ENCODE measurements around the gene CALML4.

GRCh38 chr15:68235022-68235421, 29.9 kb upstream of the CALML4 start:
- TF ChIP-seq CTCF (IDR thresholded peaks at IDR 0.05) (no peak), POLR2A (IDR thresholded peaks at IDR 0.05) (no peak)
